GM15510 (cell line): ENCODE measurements around the gene SUMO3.

ENCODE experiments used
- POLR2A ChIP-seq: IDR thresholded peaks from 3 replicates; pipeline ENCODE4 v1.6.1; 2011; ENCODE audit warnings: borderline replicate concordance; ENCODE audit not compliant: insufficient read length; ENCODE audit errors: extremely low read depth

Gene SUMO3

DNA sequence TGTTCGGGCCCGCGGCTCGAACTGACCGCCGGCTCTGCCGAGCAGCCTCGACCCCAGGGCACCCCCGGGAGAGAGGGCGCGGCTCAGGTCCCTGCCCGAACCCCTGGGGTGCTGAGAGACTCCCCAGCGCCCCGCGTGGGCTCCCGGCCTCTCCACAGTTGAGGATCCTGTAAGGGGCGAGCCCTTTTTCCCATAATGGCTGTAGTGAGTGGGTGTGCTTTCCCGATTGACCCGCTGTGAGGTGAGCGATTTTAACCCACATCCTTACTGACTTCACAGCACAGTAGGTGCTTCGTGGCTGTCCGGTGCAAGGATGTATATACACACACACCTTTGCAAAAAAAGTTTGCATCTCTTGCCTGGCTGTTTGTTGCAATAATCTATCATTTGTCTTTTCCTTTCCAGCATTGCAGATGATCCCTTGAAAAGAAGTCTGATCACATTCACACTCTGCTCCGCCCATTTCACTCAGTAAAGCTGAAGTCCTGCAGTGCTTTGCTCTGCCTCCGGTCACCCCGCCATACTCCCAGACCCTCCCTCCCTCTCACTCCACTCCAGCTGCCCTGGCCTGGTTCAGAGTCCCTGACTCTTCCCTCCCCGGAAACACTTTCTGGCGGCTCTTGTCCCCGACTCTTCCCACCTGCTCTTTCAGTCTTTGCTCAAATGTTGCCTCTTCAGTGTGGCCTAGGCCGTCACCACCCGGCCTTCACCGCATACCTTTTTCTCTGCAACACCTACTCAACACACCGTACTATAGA, 15.3 kb downstream of the SUMO3 start:
- TF ChIP-seq POLR2A: no peak

DNA sequence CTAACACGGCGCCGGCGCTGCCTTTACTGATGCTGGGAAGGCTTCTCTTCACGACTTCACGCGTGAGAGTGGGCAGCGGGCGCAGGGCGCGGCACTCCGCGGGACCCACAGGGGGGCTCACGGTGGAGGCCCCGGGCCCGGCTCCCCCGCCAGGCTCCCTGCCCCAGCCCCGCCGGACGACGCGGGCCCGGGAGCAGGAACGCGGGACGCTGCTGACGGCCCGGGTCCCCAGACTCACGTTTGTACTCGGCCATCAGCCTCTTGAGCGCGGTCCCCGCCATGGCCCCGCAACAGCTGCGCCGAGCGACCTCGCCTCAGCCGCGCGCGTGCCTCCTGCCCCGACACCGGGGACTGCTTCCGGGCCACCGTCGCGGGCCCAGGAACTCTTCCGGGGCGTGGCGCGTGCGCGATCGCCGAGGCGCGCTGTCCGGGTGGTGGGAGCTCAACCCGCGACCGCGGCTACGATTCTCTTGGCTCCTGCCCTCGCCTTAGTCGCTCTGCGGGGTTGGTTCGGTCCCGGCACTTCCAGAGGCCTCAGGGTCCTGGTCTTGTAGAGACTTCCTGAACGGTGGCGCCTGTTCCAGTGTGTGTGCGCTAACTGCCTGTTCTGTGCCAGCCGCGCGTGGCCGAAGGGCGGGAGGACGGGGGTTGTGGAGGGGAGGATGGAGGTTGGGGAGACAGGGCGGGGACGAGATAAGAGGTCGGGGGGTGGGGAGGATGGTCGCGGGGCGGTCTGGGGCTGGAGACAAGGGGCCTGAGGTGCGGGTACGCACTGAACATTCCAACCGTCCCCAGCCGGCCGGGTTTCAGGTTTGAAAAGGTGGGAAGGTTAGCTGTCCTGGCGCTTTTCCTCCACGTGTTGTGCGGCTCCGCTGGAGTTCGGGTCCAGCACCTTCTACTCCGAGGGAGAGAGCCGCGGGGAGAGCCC, 16.1 kb downstream of the SUMO3 start, which contains the start of gene UBE2G2:
TSS of gene UBE2G2 (minus strand) at position 353 of the 928 bp plus-strand sequence. CDS start at position 281, 72 bp downstream.
- peak; percentile 93 for TF ChIP-seq POLR2A

DNA sequence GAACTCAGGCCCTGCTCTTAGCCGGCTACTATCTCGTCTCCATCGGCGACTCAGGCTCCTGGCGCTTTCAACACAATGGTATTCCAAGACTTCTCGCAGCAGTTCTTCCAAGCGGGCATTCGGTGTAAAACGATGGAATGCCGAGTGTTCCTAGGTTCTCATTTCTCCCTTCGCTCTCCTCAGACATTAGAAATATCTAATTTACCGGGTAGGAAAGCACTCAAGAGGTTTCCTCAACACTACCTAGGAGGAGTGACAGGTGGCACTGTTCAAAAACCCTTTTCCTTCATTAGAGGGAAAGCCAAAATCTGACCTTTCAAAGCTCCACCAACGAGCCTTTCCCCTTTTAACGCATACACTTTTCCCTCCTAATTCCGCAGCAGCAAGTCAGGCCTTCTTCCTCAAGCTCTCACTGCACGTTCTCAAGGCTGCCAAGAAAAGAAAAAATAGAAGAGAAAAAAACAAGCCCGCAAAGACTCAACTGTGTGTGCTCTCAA, 16.8 kb downstream of the SUMO3 start:
- TF ChIP-seq POLR2A: no peak

DNA sequence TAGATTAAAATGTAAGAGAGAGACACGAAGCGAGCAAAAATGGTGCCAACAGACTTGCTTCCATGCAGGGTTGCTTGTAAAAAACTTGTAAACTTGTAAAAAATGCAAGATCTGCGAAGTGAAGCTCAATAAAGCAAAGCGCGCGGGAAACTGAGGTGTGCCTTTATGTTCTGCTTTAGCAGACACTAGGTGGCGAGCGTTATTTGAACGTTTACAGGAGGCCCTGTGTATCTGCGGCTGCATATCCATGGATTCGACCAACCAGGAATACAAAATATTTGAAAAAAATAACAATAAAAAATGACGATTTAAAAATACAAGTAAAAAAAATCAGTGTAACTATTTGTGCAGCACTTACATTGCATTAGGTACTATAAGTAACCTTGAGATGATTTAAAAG, 17.8 kb downstream of the SUMO3 start:
- TF ChIP-seq POLR2A: no peak

DNA sequence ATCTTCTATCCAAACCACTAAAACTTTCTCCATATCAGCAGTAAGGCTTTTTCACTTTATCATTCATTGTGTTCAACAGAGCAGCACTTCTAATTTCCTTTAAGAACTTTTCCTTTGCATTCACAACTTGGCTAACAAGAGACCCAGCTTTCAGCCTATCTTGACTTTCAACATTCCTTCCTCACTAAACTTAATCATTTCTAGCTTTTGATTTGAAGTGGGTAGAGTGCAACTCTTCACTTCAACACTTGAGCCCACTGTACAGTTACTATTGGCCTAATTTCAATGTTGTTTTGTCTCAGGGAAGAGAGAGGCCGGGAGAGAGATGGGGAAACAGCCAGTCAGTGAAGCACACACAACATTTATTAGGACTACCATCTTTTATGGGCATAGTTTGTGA, 18.2 kb downstream of the SUMO3 start:
- no peak for TF ChIP-seq POLR2A

DNA sequence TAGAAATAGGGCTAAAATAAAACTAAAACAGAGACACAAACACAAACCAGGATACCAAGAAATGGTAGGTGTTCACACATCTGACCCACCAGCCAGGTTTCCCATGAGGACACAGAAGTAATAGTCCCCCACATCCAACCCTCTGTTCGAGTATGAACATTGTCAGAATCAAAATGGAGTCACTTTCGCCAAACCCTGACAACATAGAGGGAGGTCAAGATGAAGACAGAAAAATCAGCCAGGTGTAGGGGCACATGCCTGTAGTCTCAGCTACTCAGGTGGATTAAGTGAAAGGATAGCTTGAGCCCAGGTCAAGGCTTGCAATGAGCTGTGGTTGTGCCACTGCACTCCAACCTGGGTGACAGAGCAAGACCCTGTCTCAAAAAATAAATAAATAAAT, 20.1 kb downstream of the SUMO3 start:
- TF ChIP-seq POLR2A: no peak

DNA sequence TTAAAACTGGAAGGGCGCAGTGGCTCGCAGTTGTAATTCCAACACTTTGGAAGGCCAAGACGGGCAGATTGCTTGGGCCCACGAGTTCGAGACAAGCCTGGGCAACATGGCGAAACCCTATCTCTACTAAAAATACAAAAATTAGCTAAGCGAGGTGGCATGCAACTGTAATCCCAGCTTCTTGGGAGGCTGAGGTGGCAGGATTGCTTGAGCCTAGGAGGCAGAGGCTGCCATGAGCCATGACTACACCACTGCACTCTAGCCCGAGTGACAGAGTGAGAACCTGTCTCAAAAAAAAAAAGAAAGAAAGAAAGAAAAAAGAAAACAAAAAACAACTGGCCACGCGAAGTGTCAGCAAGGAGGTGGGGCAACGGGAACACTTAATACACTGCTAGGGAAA, 22.5 kb downstream of the SUMO3 start:
- TF ChIP-seq POLR2A: no peak

DNA sequence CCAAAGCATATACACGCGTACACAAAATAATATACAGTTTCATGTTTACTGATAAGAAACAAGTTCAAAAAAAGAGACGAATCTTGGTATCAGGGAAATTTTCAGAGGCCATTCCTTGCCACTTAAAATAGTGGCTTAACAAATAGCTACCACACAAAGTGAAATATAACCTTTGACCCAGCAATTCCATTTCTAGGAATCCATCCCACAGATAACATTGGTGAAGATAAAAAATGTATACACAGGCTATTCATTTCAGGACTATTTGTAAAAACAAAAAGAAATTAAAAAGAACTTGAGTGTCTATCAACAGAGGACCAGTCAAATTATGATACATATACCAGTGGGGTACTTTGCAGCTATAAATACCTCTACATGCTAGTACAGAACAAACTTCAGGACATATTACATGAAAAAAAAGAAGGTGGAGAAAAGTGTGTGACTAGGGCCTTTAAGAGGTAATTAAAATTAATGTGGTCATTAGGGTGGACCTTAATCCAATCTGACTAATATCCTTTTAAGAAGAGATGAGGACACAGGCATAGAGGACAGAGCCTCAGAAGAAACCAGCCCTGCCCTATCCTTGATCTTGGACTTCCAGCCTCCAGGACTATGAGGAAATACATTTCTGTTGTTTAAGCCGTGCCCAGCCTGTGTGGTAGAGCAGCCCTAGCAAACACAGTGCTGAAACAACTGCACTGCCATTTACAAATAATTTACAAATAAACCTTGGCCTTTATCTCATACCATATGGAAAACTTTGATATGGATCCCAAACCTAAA, 24.1 kb downstream of the SUMO3 start:
- no peak for TF ChIP-seq POLR2A

DNA sequence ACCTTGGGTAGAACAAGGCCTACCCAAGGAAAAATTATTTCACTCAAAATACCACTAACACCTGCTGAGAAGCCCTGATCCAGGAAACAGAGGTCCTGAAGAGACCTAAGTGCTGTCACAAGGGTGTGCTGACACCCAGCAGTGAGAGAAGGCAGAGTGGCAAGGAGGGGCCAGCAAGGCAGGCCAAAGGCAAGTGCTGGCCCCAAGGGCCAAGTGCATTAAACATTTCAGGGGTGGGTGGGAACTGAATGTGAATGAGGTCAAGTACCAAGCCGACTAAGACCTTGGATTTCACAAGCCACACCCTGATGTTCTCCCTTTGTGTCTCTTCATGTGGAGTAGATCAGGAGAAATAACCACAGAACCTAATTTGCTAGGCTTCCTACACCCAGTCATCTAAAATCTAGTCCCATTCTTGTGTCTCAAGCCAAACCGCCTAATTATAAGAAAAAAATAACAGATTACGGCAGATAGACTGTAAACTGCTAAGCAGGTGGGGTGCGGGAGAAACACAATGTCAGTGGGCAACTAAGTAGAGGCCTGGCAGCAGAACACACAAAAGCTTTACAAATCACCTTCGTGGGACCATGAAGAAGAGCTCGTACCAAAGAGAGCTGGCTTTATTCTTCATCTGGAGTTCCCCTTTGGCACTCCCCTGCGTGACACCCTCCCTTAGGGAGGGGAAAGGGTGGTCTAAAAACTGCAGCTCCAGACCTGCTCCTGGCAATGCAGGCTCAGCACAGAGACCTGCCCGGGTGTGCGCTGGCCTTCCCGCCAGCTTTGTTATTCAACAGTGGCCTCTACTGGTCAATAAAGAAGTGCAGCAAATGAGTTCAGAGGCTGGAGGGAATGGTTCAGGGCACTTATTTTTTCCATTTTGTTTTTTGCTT, 24.9 kb downstream of the SUMO3 start:
- TF ChIP-seq POLR2A: no peak

DNA sequence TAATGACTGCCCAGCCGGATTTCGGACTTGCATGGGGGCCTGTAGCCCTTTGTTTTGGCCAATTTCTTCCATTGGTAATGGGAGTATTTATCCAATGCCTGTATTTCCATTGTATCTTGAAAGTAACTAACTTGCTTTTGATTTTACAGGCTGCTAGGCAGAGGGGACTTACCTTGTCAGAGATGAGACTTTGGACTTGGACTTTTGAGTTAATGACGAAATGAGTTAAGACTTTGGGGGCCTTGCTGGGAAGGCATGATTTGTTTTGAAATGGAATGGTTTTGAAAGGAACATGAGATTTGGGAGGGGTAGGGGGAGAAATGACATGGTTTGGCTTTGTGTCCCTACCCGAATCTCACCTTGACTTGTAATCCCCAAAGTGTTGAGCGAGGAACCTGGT, 25.9 kb downstream of the SUMO3 start:
- no peak for TF ChIP-seq POLR2A

DNA sequence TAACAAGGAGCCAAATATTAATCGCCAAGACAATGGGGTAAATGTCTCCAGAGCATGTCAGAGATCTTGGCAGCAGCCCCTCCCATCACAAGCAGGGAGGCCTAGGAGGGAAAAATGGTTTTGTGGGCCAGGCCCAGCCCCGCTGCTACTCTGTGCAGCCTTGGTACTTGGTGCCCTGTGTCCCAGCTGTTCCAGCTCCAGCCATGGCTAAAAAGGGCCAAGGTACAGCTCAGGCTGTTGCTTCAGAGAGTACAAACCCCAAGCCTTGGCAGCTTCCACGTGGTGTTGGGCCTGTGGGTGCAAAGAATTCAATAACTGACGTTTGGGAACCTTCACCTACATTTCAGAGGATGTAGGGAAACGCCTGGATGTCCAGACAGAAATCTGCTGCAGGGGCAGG, 26.6 kb downstream of the SUMO3 start:
- no peak for TF ChIP-seq POLR2A

DNA sequence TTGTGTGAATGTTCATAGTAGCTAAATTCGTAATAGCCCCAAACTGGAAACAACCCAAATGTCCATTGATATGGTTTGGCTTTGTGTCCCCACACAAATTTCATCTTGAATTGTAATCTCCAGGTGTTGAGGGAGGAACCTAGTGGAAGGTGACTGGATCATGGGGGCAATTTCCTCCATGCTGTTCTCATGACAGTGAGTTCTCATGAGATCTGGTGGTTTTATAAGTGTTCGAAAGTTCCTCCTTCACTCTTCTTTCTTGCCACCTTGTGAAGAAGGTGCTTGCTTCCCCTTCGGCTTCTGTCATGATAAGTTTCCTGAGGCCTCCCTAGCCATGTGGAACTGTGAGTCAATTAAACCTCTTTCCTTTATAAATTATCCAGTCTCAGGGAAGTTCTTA, 27.5 kb downstream of the SUMO3 start:
- no peak for TF ChIP-seq POLR2A

DNA sequence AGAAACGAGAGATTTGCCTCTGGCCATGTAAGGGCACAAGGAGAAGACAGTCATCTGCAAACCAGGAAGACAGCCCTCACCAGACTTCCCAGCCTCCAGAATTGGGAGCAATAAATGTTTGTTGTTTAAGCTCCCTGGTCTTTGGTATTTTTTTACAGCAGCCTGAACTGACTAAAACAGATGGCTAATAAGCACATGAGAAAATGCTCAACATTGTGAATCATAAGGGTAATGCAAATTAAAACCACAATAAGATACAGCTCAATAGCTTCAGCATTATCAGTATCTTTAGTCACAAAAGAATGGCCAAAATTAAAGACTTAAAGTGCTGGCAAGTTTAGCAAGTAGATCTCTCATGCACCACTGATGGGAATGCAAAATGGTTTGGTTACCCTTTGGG, 28.0 kb downstream of the SUMO3 start:
- TF ChIP-seq POLR2A: no peak
